DMS114 treated with DMSO at 0.1 percent for 48 hours (cell line): Measurements from ENCODE around the gene ECE1.

Experiments
- DNase-seq: peaks from one replicate; lab custom pipeline; 2025; ENCODE audit not compliant: unreplicated experiment; lab: John Stamatoyannopoulos, UW

Gene ECE1

DNA sequence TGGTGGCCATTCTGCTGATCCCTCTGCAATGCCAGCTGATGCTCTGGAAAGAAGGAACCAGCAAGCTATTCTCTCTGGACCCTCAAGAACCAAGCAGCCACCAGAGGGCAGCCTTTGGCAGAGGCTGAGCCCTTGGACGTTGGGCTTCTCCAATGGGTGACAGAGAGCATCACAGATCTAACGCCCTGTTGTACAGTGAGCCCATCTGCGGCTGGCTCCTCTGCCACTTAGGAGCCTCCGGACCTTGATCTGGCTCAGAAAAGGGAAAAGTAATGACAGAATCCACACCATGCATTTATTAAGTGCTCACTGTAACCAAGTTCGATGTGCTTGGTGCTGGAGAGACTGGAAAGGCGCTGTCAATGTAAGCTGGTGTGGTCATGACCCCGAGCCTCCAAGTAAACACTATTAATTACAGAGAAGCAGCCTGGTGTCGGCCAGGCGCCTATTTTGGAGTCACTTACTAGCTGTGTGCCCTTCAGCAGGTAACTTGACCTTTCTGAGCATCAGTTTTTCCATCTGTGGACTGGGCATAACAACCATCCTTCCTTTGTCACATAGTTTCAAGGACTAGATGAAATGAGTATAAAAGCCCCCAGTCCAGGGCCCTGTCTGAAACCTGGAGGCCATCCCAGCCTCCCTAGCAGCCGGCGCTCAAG, 34.9 kb downstream of the ECE1 start:
- peak; percentile 78 for DNase-seq

DNA sequence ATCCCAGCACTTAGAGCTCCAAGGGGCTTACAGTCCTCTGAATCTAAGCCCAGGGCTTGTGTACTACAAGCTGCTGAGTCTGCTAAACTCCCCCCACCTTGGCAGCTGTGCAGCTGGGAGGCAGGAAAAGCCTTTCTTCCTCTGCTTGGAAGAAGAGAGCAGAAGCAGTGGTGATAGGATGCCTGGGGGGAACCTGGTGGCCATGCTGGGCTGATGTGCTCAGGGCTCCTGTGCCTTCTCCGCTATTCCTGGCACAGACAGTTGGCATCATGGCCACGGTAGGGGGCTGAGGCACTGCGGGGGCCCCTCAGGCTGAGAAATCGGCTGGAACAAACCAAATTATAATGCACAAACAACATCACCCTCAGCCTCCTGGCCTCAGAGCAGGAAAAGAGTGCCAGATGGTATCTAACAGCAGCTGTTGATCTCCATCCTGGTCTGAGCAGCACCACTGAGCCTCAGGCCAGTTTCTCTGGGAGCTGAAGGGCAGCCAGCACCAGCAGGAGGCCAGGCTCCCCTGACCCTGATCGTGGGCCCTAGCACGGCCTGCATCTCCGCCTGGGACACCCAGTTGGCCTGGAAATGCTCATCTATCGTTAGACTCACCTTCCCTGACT, 35.8 kb downstream of the ECE1 start:
- DNase-seq: no peak

DNA sequence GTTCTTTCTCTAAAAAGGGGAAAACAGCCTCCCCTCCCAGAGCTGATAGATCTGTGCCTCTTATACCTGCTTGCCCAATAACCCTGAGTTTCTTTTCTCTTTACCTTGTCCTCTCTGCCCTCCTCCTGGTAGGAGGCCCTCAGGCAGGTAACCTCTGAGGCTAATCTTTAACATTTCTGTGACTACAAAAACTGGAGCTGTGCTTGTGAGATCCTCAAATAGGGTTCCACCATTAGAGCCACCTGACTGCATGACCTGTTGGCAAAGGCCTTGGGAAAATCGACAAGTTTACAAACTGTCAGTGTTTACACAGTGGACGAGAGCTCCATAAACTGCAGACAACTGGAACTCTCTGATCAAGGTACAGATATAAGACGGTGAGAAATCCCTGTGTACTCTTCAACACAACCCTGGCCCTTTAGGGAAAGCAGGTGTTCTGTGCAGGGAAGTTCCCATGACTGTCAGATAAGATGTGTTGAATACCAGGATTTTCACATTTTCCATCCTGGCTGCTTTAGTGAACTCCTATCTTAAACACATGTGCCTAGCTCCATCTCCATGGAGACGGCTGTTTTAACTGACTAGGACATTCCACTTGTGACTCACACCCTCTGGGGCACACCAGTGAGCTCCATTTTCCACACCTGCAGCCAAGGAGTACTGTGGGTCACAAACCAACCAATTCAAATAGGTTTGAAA, 38.3 kb downstream of the ECE1 start:
- DNase-seq: no peak

DNA sequence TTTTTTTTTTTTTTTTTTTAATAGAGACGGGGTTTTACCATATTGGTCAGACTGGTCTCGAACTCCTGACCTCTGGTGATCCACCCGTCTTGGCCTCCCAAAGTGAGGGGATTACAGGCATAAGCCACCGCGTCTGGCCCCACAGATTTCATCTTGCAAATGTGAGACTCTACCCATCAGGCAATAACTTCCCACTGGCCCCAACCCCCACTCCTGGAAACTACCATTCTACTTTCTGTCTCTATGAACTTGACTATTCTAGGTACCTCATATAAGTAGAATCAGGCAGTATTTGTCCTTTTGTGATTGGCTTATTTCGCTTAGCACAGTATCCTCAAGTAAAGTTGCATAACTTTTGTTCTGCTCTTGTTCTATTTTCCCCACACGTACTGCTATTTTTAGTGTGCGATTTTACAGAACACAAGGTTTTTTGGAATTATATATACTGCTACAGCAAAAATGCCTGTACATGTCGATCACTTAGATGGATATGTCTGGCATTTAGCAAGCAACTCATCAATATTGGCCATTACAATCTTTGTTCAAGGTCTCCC, 40.2 kb downstream of the ECE1 start:
- no peak for DNase-seq

DNA sequence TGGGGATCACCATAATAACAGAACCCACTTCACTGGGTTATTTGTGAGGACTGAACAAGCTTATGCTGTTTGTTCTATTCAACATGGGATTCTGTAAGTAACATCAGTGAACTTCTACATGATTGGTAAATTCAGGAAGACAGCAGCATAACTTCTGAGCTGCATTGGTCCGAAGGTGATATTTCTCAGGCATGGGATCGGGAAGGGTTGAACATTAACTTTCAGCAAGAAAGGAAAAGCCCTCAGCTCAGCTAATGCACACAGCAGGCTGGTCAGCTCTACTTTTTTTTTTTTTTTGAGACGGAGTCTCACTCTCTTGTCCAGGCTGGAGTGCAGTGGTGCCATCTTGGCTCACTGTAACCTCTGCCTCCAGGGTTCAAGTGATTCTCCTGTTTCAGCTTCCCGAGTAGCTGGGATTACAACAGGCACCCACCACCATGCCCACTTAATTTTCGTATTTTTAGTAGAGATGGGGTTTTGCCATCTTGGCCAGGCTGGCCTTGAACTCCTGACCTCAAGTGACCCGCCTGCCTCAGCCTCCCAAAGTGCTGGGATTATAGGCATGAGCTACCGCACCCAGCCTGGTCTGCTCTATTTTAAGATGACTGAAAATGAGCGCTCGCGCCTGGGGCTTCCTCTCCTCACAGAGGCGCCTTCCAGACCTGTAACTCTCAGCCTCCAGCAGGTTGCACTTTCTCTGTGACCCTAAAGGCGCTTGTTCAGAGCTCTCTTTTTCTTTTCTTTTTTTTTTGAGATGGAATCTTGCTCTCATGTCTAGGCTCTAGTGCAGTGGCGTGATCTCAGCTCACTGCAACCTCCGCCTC, 42.2 kb downstream of the ECE1 start:
- no peak for DNase-seq

DNA sequence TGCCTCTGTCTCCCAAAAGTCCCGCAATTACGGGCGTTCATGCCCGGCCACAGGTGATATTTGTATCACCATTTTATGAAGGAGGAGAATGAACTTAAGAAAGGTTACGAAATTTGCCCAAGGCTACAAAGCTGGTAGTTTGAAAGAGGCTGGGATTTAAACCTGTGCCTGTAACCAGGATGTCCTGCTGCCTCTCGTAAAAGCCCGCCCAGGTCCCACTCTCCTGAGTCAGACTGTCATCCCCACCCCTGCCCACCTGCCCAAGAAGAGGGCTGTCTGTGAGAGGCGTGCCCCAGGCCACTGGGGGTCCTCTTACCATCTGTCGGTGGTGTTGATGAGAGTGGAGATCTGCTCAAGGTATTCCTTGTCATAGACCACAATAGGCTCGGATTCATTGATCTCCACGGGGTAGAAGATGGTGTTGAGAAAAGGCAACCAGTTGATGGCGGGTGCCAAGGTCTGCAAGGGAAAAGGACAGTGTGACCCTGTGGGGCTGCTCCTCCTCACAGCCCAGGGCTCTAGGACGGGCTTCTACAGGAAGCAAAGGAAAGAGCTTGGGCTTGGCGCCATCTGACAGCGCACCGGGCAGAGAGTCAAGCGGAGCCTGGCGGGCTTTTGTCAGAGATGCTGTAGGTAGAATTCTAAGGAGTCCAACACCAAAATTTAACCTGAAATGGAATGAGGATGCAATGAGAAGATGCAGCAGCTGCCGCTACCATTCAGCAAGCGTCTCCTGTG, 43.2 kb downstream of the ECE1 start:
- no peak for DNase-seq

DNA sequence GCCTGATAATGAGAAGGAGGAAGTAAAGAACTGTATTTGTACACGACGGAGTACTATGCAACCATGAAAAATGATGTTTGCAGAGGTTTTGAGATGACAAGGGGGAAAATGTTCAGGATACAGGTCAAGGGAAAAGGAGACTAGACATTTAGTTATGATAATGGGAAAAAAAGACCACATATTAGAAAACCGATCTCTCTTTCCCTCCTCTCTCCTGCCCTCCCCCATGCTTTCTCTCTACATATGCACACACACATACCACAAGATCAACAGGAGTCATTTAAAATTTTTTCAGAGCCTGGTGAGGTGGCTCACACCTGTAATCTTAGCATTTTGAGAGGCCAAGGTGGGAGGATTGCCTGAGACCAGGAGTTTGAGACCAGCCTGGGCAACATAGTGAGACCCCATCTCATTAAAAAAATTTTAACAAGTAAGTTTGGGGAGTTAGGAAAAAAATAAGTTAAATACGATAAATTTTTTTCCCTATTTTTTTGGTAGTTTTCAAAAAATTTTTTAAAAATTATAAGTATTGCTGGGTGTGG, 44.5 kb downstream of the ECE1 start:
- no peak for DNase-seq

DNA sequence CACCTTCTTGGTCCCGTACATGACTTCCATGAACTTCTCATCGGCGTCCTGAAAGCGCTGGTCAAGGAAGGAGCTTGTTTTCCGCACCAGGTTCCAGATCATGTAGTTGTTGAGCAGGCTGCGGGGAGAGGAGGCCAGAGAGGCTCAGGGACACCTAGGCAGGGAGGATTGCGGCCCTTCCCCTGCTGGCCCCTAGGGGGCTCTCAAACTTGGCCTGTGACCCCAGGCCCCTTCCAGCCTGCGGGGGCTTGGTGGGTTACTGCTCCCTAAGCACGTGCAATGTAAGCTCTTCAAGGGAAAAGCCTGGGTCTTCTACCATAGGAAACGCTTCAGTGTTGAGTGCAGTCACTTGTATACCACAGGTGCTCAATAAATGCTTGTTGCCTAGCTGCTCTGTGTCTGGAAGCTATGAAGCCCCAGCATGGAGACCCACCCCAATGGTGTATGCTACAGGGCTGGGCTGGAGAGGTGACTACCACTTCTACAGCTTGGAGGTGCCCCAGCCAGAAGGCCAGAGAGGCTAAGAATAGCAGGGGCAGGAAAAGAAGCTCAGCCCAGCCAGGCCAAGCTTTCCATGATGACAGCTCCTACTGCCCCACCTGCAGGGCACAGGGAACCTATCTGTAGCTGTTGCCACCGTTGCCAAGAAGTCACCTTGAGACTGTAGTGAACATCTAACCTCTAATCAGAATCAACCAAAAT, 45.1 kb downstream of the ECE1 start:
- no peak for DNase-seq

DNA sequence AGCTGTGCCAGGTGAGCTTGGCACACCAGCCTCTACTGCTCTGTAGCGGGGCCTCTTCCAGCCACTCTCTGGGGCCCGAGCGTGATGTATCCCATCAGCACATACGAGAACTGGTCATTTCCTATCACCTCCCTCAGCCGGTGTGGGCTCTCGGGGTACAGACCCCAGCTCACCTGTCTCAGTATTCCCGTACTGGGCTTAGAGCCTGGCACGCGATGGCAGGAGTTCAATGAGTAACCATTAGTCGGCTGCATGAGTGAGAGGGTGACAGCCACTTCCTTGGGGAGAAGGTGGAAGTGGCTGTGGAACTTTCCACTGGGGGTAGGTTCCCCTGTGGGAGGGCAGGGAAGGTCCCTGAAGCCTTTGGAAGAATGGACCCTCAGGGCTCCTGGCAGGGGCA, 46.1 kb downstream of the ECE1 start:
- DNase-seq: no peak

DNA sequence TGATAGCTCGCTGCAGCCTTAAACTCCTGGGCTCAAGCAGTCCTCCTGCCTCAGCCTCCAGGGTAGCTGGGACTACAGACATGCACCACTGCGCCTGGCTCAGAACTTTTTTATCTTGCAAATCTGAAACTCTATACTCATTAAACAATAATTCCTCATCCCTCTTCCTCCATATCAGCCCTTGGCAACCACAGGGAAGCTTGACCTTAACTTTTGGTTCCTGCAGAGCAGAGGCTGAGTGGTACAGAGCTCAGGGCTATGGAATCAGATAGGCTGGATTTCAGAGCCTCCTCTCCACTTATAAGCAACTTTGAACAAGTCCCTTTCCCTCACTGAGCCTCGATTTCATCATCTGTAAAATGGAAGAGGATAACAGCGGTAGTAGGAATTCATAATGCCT, 47.4 kb downstream of the ECE1 start:
- no peak for DNase-seq

DNA sequence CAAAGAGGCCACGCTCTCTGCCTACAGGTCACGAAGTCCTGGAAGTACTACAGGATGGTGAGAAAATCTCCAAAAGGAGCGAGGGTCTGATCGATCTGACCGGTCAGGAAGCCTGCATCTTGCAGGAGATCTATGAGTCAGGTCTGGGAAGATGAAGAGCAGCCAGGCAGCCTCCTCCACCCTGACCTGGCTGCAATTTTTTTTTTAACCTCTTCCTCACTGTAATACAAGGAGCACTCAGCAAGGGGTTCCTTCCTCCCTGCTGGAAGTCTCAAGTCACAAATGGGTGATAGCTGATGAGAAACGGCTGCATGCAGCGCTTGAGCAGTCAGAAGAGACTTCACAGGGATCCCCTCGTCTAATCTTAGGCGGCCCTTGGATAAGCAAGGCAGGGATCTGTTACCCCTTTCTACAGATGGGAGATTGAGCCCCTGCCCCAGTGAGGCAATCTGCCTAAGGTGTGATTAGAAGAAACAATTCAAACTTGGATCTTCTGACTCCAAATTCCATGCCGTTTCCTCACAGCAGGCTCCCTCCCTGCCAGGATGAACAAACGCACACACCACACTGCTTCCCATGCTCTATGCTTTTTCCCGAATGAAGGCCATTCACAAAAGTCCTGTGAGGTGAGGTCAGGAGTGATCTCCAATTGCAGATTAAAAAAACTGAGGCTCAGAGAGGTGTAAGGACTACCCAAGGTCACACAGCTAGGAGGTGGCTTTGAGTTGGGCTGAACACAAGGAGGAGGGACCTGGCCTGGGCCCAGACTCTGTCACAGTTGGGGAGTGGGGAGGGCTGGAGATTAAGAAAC, 48.3 kb downstream of the ECE1 start:
- DNase-seq: no peak

DNA sequence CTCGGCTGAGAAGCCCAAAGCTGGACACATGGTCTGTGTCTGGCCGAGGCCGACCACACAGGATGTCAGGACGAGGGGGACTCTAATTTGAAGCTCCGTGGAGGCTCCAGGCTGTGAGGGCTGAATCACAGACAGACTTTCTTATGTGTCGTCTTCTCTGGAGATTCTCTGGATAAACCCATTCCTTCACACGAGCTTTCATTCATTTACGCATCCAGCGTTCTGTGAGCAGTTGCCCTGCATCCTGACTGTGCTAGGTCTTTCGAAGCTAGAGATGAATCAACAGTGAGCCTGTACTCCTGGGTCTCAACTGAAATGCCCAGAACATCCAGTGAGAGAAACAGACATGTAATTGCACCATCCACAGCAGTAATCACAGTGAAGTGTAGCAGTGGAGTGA, 49.6 kb downstream of the ECE1 start:
- no peak for DNase-seq

DNA sequence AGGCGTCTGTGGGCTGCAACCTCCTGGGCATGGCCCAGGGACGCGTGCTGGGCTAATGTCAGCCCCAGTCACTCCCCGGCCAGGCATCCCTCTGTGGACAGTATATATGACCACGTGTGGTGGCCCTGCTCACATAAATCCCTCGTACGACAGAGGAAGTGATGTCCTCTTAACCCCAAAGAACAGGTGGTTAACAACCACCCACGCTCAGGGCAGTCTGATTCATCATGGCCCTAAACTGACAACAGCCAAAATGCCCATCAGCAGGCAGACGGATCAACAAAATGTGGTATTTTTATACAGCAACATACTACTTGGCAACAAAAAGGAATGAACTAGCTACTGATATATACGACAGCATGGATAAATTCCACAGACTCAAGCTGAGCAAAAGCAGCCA, 51.0 kb downstream of the ECE1 start:
- DNase-seq: no peak

DNA sequence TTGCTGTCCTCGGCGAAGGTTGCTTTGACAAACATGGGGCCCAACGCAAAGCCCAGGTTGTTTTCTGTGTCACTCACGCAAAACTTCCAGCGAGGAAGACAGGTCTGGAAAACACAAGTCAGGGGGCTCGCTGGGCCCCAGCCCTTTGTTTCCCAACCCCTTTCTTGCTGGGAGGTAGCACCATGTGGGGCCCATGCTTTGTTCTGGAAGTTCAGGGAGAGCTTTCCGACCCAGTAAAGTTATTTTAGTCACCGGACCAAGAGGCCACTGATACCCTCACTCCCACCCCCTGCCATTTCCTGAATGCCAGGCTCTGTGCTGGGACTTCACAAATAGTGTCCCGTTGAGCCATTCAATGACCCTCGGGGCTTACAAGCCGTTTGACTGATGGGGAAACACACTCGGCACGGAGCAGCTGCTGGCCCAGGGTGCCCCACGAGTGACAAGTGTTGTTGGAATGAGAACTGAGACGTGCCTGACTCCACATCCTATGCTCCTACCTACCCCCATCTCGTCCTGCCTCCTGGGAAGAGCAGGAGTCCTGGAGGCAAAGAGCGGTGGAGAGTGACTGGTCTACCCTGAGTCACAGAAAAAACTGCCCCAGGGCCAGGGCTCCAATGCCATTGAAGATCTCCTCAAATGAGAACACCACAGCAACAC, 52.0 kb downstream of the ECE1 start:
- no peak for DNase-seq

DNA sequence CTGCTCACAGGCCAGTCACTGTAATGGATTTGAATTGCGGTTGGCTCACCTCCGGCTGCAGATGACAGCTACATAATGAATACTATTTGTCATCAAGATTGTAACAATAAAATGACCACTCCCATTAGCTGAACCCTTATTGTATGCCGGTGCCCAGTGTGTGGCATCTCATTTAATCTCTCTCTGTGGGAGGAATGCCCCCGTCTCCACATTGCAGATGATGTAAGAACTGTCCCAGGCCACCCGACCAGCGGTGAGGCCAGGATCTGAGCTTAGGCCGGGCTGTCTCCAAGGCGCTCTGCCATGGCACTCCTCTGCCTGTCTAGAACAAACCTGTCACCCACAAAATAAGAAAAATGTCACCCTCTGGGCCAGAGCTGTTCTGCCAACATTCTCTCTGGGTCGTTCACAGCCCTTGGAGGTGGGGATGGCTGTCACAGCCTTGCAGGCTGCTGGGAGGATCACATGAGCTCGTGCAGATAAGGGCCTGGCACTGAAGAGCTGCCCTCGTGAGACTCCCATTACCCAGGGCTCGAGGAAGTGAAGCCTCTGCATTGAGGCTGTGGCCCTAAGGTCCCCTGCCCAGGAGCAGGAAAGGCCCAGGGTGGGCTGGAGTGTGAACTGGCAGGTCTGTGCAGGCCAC, 52.7 kb downstream of the ECE1 start:
- no peak for DNase-seq

DNA sequence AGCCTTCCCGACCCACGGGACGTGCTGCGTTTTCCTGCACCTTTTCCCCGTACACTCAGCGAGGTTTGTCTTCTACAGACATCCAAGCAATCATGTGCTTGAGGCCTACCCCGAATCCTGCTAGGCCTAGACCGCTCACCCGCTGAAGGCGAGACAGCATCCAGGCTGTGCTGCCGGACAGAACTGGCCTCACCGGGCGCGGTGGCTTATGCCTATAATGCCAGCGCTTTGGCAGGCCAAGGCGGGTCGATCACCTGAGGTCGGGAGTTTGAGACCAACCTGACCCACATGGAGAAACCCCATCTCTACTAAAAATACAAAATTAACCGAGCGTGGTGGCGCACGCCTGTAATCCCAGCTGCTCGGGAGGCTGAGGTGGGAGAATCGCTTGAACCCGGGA, 54.1 kb downstream of the ECE1 start:
- DNase-seq: no peak

DNA sequence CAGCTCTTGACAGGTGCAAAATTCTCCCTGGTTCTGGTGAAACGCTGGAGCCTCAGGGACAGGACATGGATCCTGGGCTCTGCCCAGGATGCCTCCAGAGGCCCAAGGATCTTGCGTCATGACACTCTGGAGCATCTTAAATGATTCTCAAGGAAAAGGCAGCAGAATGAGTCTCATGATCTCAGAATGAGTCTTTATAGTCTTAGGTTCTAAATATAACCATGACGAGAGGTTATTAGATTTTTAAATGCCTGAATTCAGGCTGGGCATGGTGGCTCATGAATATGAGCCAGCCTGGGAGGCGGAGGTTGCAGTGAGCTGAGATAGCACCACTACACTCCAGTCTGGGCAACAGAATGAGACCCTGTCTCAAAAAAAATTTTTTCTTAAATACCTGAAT, 55.5 kb downstream of the ECE1 start:
- DNase-seq: no peak

DNA sequence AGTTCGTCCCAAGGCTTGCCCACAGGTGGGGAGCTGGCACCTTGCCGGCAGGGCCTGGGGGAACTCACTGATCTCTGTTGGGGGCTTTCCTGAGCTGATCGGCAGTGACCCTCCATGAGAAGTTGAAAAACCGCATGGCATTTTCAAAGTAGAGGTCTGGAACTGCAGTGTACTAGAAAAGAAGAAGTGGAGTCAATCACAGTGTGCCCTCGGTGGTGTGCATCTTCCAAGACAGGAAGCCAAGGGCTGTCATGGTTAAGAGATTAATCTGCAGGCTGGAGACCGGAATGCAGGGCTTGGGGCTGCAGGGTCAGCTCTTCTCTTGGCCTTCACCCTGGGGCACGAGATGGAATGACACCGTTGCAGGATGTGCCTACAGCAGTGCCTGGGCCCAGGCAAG, 56.8 kb downstream of the ECE1 start:
- no peak for DNase-seq
